ENCODE measurements around the gene FAM20C. TPM values are rescaled to one million over a fixed set of nuclear protein-coding genes. Genes with fewer than 3 reads are reported as not detected.
A peak's percentile ranks its signal among the peaks of the same experiment; 100 is the strongest.

The FAM20C gene
- total RNA-seq, 1 donor from 2014 or later: 22.2 TPM

DNA sequence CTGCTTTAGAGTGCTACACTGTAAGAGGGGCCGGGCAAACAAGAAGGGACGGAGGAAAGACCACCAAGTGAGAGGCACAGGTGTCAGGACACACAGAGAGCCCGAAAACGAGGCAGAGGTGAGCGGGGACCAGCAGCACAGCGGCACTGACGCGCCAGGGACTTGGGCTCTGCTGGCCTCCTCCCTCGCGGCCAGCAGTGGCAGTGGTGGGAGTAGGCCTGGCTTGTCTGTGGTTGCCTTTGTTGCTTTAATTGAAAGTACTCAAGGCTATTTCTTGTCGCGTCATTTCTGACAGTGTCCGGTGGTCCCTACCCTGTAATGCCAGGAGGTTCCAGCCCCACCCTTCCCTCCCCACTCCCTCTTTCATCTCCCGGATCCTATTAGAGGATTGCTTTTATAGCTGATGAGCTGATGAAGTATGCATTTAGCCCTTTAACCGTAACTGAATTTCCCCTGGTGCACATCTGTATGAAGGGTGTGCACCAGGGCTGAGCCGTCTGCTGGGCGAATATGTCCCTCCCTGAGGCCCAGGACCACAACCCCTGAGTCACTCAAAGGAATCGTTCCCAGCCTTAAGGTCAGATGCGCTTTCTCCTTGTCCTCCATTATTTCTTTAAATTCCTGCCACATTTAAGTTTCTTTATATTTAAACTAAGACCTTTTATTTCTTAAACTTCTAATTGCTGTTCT is 39.5 kb upstream of the FAM20C start:
- H3K36me3 ChIP-seq: no peaks in the 10 kb centered on the region
- no peak overlapping the region for H3K4me3 ChIP-seq
- H3K27me3 ChIP-seq (ENCODE audit: low read depth): no peaks in the 10 kb centered on the region
- peak overlapping the region; percentile 81 for H3K27ac ChIP-seq (replicated peaks)
- TF ChIP-seq, protein P1, sequence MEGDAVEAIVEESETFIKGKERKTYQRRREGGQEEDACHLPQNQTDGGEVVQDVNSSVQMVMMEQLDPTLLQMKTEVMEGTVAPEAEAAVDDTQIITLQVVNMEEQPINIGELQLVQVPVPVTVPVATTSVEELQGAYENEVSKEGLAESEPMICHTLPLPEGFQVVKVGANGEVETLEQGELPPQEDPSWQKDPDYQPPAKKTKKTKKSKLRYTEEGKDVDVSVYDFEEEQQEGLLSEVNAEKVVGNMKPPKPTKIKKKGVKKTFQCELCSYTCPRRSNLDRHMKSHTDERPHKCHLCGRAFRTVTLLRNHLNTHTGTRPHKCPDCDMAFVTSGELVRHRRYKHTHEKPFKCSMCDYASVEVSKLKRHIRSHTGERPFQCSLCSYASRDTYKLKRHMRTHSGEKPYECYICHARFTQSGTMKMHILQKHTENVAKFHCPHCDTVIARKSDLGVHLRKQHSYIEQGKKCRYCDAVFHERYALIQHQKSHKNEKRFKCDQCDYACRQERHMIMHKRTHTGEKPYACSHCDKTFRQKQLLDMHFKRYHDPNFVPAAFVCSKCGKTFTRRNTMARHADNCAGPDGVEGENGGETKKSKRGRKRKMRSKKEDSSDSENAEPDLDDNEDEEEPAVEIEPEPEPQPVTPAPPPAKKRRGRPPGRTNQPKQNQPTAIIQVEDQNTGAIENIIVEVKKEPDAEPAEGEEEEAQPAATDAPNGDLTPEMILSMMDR (IDR thresholded peaks at IDR 0.05; ENCODE audit: borderline replicate concordance): no peak
- DNase-seq: no peak
- intact Hi-C loops (cut with micrococcal nuclease): no loop called here
- peaks cover 31% of the 10 kb centered on the region for H3K4me1 ChIP-seq
- H3K9me3 ChIP-seq (replicated peaks): no peaks in the 10 kb centered on the region

DNA sequence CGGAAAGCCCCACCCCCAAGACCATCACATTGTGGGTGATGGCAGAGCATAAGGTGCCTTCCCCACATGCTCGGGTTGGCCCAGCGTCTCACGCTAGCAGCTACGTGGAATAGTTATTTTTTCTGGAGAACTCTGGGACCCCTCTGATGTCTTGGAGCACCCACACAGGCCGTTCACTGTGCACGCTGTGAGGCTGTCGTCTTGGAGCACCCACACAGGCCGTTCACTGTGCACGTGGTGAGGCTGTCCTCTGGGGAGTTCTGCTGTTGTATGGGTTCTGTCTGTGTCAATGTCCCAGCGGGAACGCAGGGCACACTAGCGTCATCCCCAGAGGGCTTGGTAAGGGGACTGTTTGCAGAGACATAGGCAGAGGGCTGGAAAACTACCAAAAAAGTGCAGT is 38.8 kb upstream of the FAM20C start:
- Histone ChIP-seq H3K27ac (replicated peaks) (peak overlapping the region; percentile 81), H3K4me3 (no peak overlapping the region), H3K4me1 (peaks cover 26% of the 10 kb centered on the region), H3K9me3 (replicated peaks) (no peaks in the 10 kb centered on the region), H3K36me3 (no peaks in the 10 kb centered on the region), H3K27me3 (ENCODE audit: low read depth) (no peaks in the 10 kb centered on the region)
- TF ChIP-seq, protein P1 (IDR thresholded peaks at IDR 0.05; ENCODE audit: borderline replicate concordance): no peak
- no peak for DNase-seq
- intact Hi-C loops (cut with micrococcal nuclease): no loop called here

DNA sequence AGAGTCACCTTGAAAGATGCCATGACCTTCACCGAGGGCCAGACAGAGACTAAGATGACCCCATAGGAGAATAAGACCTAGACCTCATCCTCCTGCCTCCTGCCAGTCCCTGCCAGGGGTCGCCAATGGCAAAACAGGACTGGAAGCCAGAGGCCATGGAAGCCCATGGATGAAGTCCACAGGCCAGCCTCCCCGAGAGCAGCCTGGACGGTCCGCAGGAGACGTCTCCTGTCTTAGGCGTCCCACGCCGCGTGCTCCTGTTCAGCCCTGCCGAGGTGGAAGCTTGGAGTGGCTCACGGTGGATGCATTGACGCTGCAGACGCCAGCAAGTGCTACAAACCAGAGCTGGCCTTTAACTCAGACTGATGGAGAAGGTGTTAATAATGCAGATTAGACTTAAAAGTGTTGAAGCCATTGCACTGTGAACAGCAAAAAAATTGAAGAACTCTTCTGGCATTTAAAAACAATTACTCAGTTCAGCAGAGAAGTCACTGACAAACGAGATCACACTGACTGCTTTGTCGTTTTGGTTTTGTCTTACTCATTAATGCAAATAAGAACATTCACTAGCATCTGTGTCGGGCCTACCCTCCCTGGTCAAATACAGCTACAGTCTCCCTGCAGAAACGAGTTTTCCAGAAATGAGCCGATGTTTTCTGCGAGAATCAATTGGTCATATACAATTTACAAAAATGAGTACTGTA is 38.1 kb upstream of the FAM20C start:
- intact Hi-C loops (cut with micrococcal nuclease): no loop called here
- no peaks in the 10 kb centered on the region for H3K36me3 ChIP-seq
- peak overlapping the region; percentile 81 for H3K27ac ChIP-seq (replicated peaks)
- H3K4me3 ChIP-seq: no peak overlapping the region
- DNase-seq: no peak
- no peaks in the 10 kb centered on the region for H3K9me3 ChIP-seq (replicated peaks)
- H3K4me1 ChIP-seq: peaks cover 23% of the 10 kb centered on the region
- TF ChIP-seq, protein P1 (IDR thresholded peaks at IDR 0.05; ENCODE audit: borderline replicate concordance): no peak
- no peaks in the 10 kb centered on the region for H3K27me3 ChIP-seq (ENCODE audit: low read depth)

DNA sequence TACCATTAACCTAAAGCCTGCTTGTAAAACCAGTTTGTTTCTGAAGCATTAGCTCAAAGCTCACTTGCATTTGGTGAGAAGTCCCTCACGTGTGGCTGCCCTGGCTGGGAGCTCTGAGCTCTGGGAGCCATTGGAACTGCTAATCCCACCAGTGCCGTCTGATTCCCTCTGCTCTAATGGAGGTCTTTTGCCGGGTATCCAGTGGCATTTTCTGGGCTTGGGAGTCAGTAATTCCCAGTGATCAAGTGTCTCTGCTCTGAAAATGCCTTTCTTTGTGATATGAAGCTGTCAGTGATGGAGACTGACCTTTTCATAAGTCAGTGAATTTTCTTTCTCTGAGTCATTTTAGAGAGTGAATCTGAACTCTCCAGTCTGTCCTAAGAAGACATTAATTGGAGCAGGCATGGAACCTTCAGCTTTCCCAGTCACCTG is 36.9 kb upstream of the FAM20C start:
- no peaks in the 10 kb centered on the region for H3K27me3 ChIP-seq (ENCODE audit: low read depth)
- no peak overlapping the region for H3K27ac ChIP-seq (replicated peaks)
- intact Hi-C loops (cut with micrococcal nuclease): no loop called here
- TF ChIP-seq, protein P1 (IDR thresholded peaks at IDR 0.05; ENCODE audit: borderline replicate concordance): no peak
- peaks cover 14% of the 10 kb centered on the region for H3K4me1 ChIP-seq
- no peak for DNase-seq
- no peaks in the 10 kb centered on the region for H3K36me3 ChIP-seq
- H3K9me3 ChIP-seq (replicated peaks): no peaks in the 10 kb centered on the region
- no peak overlapping the region for H3K4me3 ChIP-seq

DNA sequence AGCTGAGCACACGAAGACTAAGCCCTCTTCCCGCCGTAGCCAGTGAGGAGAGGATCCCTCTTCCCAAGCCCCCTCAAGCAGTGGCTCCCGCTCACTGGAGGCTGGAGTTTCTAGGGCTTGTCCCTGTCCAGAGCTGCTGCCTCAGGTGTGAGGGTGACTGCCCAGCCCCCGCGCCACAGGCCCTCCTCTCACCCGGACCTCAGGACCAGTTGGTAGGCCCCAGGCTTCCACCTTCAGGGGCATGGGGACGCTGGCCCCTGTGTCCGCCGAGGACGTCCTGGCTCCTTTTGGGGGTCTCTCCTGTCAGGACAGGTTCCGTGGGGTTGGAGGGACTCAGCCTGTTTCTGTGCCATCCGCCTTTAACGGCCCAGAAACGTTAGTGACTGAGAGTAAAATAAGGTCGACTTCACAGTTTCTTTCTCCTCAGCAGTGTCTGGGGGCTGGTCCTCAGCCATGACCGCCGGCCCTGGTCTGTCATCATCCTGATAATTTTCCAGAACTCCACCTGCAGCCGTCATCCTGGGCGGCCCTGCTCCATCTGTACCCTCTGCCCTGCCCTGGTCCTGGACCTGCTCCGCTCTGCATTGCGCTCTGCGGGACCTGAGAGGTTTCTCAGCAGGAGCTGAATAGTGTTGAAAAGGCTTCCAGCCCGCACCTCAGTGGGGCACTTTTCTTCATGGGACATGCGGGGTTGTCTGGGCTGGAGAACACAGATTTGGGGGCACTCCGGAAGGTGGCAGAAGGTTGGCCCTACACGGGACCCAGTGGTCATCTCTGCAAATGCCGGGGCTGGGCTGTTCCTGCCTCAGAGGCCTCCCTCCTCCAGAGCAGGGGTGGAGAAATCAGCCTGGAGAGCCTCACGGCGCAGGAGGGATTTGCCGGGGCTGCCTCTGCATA is 36.0 kb upstream of the FAM20C start:
- no peak for DNase-seq
- H3K27ac ChIP-seq (replicated peaks): no peak overlapping the region
- peaks cover 14% of the 10 kb centered on the region for H3K4me1 ChIP-seq
- no peaks in the 10 kb centered on the region for H3K36me3 ChIP-seq
- TF ChIP-seq, protein P1 (IDR thresholded peaks at IDR 0.05; ENCODE audit: borderline replicate concordance): no peak
- no peak overlapping the region for H3K4me3 ChIP-seq
- intact Hi-C loops (cut with micrococcal nuclease): no loop called here
- no peaks in the 10 kb centered on the region for H3K27me3 ChIP-seq (ENCODE audit: low read depth)
- H3K9me3 ChIP-seq (replicated peaks): no peaks in the 10 kb centered on the region

All from left ventricle myocardium inferior (tissue), 1 donor.